K562 (cell line): ENCODE results near the gene TNFAIP8L1. TPM values are rescaled to one million over a fixed set of nuclear protein-coding genes. Genes with fewer than 3 reads are reported as not detected.

ENCODE experiments used
- BHLHE40 ChIP-seq: IDR thresholded peaks from 2 replicates; pipeline ENCODE4 v1.6.1; 2011; ENCODE audit warnings: low read length, improper control_type of control experiment
- CTBP1 ChIP-seq: fragments of 450-650 bp; IDR thresholded peaks from 2 replicates; pipeline ENCODE4 v1.6.1; 2016; ENCODE audit warnings: borderline replicate concordance
- FOXM1 ChIP-seq, 2 experiments: fragments of 450-650 bp in 1 of 2; sonication (generic) in 1 of 2; formaldehyde crosslinking in 1 of 2; IDR thresholded peaks; 2 replicates each; pipeline versions ENCODE4 v1.6.1 to v1.9.0; 2017 to 2022; ENCODE audit warnings: low read depth in 2 of 2, mild to moderate bottlenecking in 2 of 2, missing genetic modification reagents in 1 of 2, moderate library complexity in 1 of 2
- HDAC1 ChIP-seq, 2 experiments: fragments of 450-650 bp; IDR thresholded peaks; 2 replicates each; pipeline ENCODE4 v1.6.1; 2016 to 2017; ENCODE audit warnings: inconsistent platforms in 1 of 2, mild to moderate bottlenecking in 1 of 2, moderate library complexity in 1 of 2
- MAZ ChIP-seq, 2 experiments: fragments of 450-650 bp in 1 of 2; sonication (generic) in 1 of 2; formaldehyde crosslinking; IDR thresholded peaks in 1 of 2; conservative IDR thresholded peaks in 1 of 2; 2 replicates each; pipeline versions ENCODE4 v1.4.0 to v1.5.0; 2020; ENCODE audit warnings: mild to moderate bottlenecking in 1 of 2, missing genetic modification reagents in 1 of 2
- MTA1 ChIP-seq: fragments of 450-650 bp; IDR thresholded peaks from 2 replicates; pipeline ENCODE4 v1.6.1; 2017; ENCODE audit warnings: borderline replicate concordance
- MYC ChIP-seq, 2 experiments: fragments of 250-450 bp in 1 of 2; sonication (Bioruptor Pico) in 1 of 2; IDR thresholded peaks; 2 replicates each; pipeline versions ENCODE4 v1.5.1 to v1.6.1; 2012 to 2021; ENCODE audit warnings: low read depth in 2 of 2, borderline replicate concordance in 1 of 2, improper control_type of control experiment in 1 of 2, low read length in 1 of 2, mild to moderate bottlenecking in 1 of 2, moderate library complexity in 1 of 2
- NR2C1 ChIP-seq, 2 experiments: fragments of 450-650 bp; IDR thresholded peaks; 2 replicates each; pipeline ENCODE4 v1.6.1; 2017; ENCODE audit warnings: mild to moderate bottlenecking in 2 of 2, antibody characterized with exemption in 1 of 2, inconsistent platforms in 1 of 2, missing compliant biosample characterization in 1 of 2, missing genetic modification characterization in 1 of 2
- RB1 ChIP-seq: fragments of 450-650 bp; IDR thresholded peaks from 2 replicates; pipeline ENCODE4 v1.6.1; 2017; ENCODE audit warnings: low read depth, mild to moderate bottlenecking
- RBM25 ChIP-seq: fragments of 200-400 bp; formaldehyde crosslinking; IDR thresholded peaks from 2 replicates; pipeline ENCODE4 v1.6.1; 2018; ENCODE audit warnings: low read length, low read depth, moderate library complexity; ENCODE audit not compliant: severe bottlenecking
- RUNX1 ChIP-seq: sonication (generic); IDR thresholded peaks from 2 replicates; pipeline ENCODE4 v1.6.1; 2016; ENCODE audit warnings: antibody characterized with exemption, low read depth
- TAF9B ChIP-seq: fragments of 450-650 bp; IDR thresholded peaks from 2 replicates; pipeline ENCODE4 v1.6.1; 2018; ENCODE audit warnings: mild to moderate bottlenecking; ENCODE audit not compliant: partially characterized antibody
- TEAD4 ChIP-seq, 2 experiments: sonication (generic) in 1 of 2; formaldehyde crosslinking in 1 of 2; IDR thresholded peaks; 2 replicates each; pipeline versions ENCODE4 v1.6.1 to v1.8.0; 2012 to 2022; ENCODE audit warnings: borderline replicate concordance in 1 of 2, inconsistent platforms in 1 of 2, low read length in 1 of 2, mild to moderate bottlenecking in 1 of 2, missing genetic modification reagents in 1 of 2
- TRIM24 ChIP-seq, 2 experiments: fragments of 450-650 bp; IDR thresholded peaks; 2 replicates each; pipeline ENCODE4 v1.6.1; 2016
- ZBTB40 ChIP-seq, 2 experiments: fragments of 450-650 bp in 1 of 2; sonication (generic) in 1 of 2; formaldehyde crosslinking in 1 of 2; IDR thresholded peaks; 2 replicates each; pipeline versions ENCODE4 v1.7.1 to v1.9.0; 2016 to 2022; ENCODE audit warnings: inconsistent platforms in 1 of 2, mild to moderate bottlenecking in 1 of 2, missing genetic modification reagents in 1 of 2
- ZNF431 ChIP-seq: sonication (generic); formaldehyde crosslinking; IDR thresholded peaks from 2 replicates; pipeline ENCODE4 v1.8.0; 2022; ENCODE audit warnings: mild to moderate bottlenecking, missing genetic modification reagents
- polyA plus RNA-seq, 8 experiments: library from polyadenylated mRNA; depleted of rRNA in 4 of 8; stranded (reverse) in 5 of 8; unstranded in 3 of 8; fragments of >200 nt; fragmentation: Nextera tagmentation in 2 of 8; fragmentation: Illumina TruSeq in 1 of 8; extraction: Ambion mirVana in 2 of 8; extraction: Trizol in 1 of 8; gene quantifications; 2 replicates each; pipeline versions ENCODE4 v1.2.1 to v1.2.3, GENCODE V29; 2011 to 2014; ENCODE audit warnings: inconsistent platforms in 1 of 8, missing spikeins in 1 of 8
- total RNA-seq, 7 experiments: library from RNA; depleted of rRNA in 6 of 7; stranded (reverse); fragments of >200 nt in 6 of 7; fragmentation: Illumina TruSeq in 2 of 7; extraction: Trizol in 2 of 7; gene quantifications; 2 replicates each; pipeline versions ENCODE4 v1.2.1 to v1.2.3, GENCODE V29; 2011 to 2021; ENCODE audit warnings: low replicate concordance in 1 of 7

Gene TNFAIP8L1
- total and polyA plus RNA-seq, 9 of the 15 experiments (the other 6 are each of a cell fraction or from before 2014, with no cell fraction given): 0.69 to 9.3 (median 4.9) TPM

DNA sequence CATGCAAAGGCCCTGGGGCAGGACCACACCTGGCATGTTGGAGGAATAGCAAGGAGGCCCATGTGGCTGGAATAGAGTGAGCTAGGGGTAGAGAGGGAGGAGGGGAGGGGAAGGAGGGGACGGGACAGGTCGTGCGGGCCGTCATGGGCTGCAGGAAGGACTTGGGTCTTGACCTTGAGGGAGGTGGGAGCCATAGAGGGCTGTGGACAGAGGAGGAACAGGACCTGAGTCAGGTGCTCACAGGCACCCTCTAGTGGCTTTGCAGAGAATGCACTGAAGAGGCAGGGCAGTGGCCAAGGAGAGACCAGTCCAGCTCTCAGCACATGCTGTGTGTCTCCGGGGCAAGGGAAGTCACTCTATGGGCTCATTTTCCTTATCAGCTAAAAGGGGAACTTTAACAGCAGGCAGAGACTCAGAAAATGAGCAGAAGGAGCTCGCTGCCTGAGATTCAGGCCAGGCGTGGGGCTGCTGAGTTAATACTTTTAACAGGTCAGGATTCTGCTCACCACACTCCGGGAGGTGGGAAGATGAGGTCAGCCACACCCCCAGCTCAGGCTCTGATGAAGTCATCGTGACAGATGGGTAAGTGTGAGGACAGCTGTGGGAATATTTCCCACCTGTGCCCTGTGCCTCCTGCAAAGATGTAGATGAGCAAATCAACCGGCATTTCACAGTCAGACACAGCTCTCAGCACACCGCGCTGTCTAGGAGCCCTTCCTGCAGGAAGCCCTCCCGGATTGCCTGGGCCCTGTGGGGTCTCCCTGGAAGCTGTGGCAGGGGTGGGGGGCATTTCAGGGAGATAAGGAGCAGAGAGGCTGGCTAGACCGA, 6.0 kb upstream of the TNFAIP8L1 start (continued):
- no peak for TF ChIP-seq ZBTB40 (IDR thresholded peaks at IDR 0.05)
- TF ChIP-seq ZBTB40 (CRISPR knock-in tag; IDR thresholded peaks at IDR 0.05): peak; percentile 55; the same call in 1 of the 2 replicates
- TF ChIP-seq MAZ (CRISPR knock-in tag; conservative IDR thresholded peaks at IDR 0.05 in 1 of 2, IDR thresholded peaks at IDR 0.05 in 1 of 2): peak in 1 of 2 experiments; percentile 65; a peak in 2 of 4 replicates
- peak; percentile 74 to 85; a peak in 3 of 4 replicates for TF ChIP-seq HDAC1 (IDR thresholded peaks at IDR 0.05)
- peak; percentile 69; the same call in 1 of the 2 replicates for TF ChIP-seq RB1
- peak; percentile 48 to 52; a peak in 2 of 4 replicates for TF ChIP-seq TRIM24 (IDR thresholded peaks at IDR 0.05)
- peak; percentile 98 for TF ChIP-seq RBM25
- peak; percentile 41 for TF ChIP-seq FOXM1 (IDR thresholded peaks at IDR 0.05; ENCODE audit: low read depth)
- no peak for TF ChIP-seq FOXM1 (CRISPR knock-in tag; IDR thresholded peaks at IDR 0.05; ENCODE audit: low read depth)
- TF ChIP-seq ZNF431 (CRISPR knock-in tag): no peak
- TF ChIP-seq MYC (IDR thresholded peaks at IDR 0.05; ENCODE audit: low read depth, low read length): peak; percentile 69; the same call in 1 of the 2 replicates
- TF ChIP-seq MYC (CRISPR knock-in tag; IDR thresholded peaks at IDR 0.05; ENCODE audit: borderline replicate concordance, low read depth): no peak
- peak; percentile 29; the same call in 1 of the 2 replicates for TF ChIP-seq NR2C1 (IDR thresholded peaks at IDR 0.05)
- TF ChIP-seq NR2C1 (tag; IDR thresholded peaks at IDR 0.05): no peak
- no peak for TF ChIP-seq RUNX1
- peak; percentile 6; the same call in 1 of the 2 replicates for TF ChIP-seq TEAD4 (IDR thresholded peaks at IDR 0.05; ENCODE audit: low read length)
- no peak for TF ChIP-seq TEAD4 (CRISPR knock-in tag; IDR thresholded peaks at IDR 0.05; ENCODE audit: borderline replicate concordance)
- 0 out of 2 replicates have a peak, but pooled peaks have one; percentile 56 for TF ChIP-seq MTA1
- TF ChIP-seq BHLHE40: peak; percentile 54
- peak; percentile 77; the same call in 1 of the 2 replicates for TF ChIP-seq CTBP1
- TF ChIP-seq TAF9B: no peak
